IMR-90 (cell line): ENCODE results near the gene ACSL4. TPM values are rescaled to one million over a fixed set of nuclear protein-coding genes. Genes with fewer than 3 reads are reported as not detected.

ENCODE experiments used
- ATAC-seq: fragments of 200-7000 bp; cut with Tn5 transposase; 2 replicates; pipeline ENCODE4 v1.9.1; 2020; ENCODE audit warnings: low read depth, mild to moderate bottlenecking, moderate library complexity
- BruUV-seq: library from RNA; stranded (reverse); fragments of 400-500 nt; replicated peaks from 2 replicates; lab custom pipeline; 2021; lab: Mats Ljungman, UMichigan
- CTCF ChIA-PET: fragments of 300-600 bp; formaldehyde crosslinking; extraction: SDS; loops from one replicate; lab custom pipeline; 2021; ENCODE audit warnings: antibody characterized with exemption; lab: Yijun Ruan, JAX
- POLR2A ChIA-PET: fragments of 300-600 bp; sonication (Branson Sonifier 250); formaldehyde crosslinking; loops from one replicate; lab custom pipeline; 2022; ENCODE audit warnings: antibody characterized with exemption; ENCODE audit not compliant: unreplicated experiment; lab: Charles Lee
- DNase-seq: peaks from one replicate; pipeline ENCODE4 v3.0.0; 2013
- H2AFZ ChIP-seq: replicated peaks from 2 replicates; pipeline ENCODE3; 2013; ENCODE audit warnings: low read length, mild to moderate bottlenecking; ENCODE audit not compliant: poor library complexity
- H2AK5ac ChIP-seq: 2 replicates; pipeline ENCODE4 v1.6.1; 2013; ENCODE audit warnings: low read depth, low read length, inconsistent platforms
- H2AK9ac ChIP-seq: replicated peaks from 2 replicates; pipeline ENCODE3; 2013; ENCODE audit warnings: mild to moderate bottlenecking, low read depth, low read length, moderate library complexity; ENCODE audit not compliant: poor library complexity
- H2BK120ac ChIP-seq: 2 replicates; pipeline ENCODE4 v1.6.1; 2013; ENCODE audit warnings: low read depth, low read length, inconsistent platforms
- H2BK15ac ChIP-seq: 3 replicates; pipeline ENCODE4 v1.6.1; 2013; ENCODE audit warnings: low read depth, low read length, inconsistent platforms
- H2BK20ac ChIP-seq: 2 replicates; pipeline ENCODE4 v1.6.1; 2013; ENCODE audit warnings: low read depth, mild to moderate bottlenecking, inconsistent platforms, low read length, moderate library complexity
- H2BK5ac ChIP-seq: 2 replicates; pipeline ENCODE4 v1.6.1; 2013; ENCODE audit warnings: mild to moderate bottlenecking, low read depth, low read length, inconsistent platforms; ENCODE audit not compliant: poor library complexity, severe bottlenecking
- H3K14ac ChIP-seq: replicated peaks from 2 replicates; pipeline ENCODE4 v1.6.1; 2013; ENCODE audit warnings: low read depth, low read length, inconsistent platforms
- H3K18ac ChIP-seq: 2 replicates; pipeline ENCODE4 v1.6.1; 2013; ENCODE audit warnings: low read depth, low read length, control low read depth
- H3K23ac ChIP-seq: 2 replicates; pipeline ENCODE4 v1.6.1; 2013; ENCODE audit warnings: low read depth, low read length, inconsistent platforms
- H3K27ac ChIP-seq: 2 replicates; pipeline ENCODE4 v1.5.1; 2013; ENCODE audit warnings: mild to moderate bottlenecking, control low read depth, low read length; ENCODE audit not compliant: insufficient read depth
- H3K27me3 ChIP-seq: 2 replicates; pipeline ENCODE4 v1.6.1; 2013; ENCODE audit warnings: low read length; ENCODE audit not compliant: control insufficient read depth, insufficient read depth
- H3K36me3 ChIP-seq: 2 replicates; pipeline ENCODE4 v1.6.1; 2013; ENCODE audit warnings: low read length, mixed read lengths; ENCODE audit not compliant: control insufficient read depth, insufficient read depth
- H3K4ac ChIP-seq: 2 replicates; pipeline ENCODE4 v1.6.1; 2013; ENCODE audit warnings: low read depth, low read length, inconsistent platforms
- H3K4me1 ChIP-seq: 2 replicates; pipeline ENCODE4 v1.6.1; 2013; ENCODE audit warnings: low read length, mixed read lengths; ENCODE audit not compliant: control insufficient read depth, insufficient read depth
- H3K4me2 ChIP-seq: 2 replicates; pipeline ENCODE4 v1.6.1; 2013; ENCODE audit warnings: low read depth, mild to moderate bottlenecking, control low read depth, low read length, moderate library complexity
- H3K4me3 ChIP-seq: 2 replicates; pipeline ENCODE4 v1.5.1; 2013; ENCODE audit warnings: low read depth, mild to moderate bottlenecking, control low read depth, low read length, moderate library complexity; ENCODE audit not compliant: insufficient read depth
- H3K56ac ChIP-seq: 2 replicates; pipeline ENCODE4 v1.6.1; 2013; ENCODE audit warnings: low read length, inconsistent platforms; ENCODE audit not compliant: insufficient read depth; ENCODE audit errors: extremely low read depth
- H3K79me1 ChIP-seq, 2 experiments: 2 replicates each; pipeline ENCODE4 v1.6.1; 2013; ENCODE audit warnings: low read length in 2 of 2, inconsistent platforms in 1 of 2, low read depth in 1 of 2
- H3K9ac ChIP-seq: 2 replicates; pipeline ENCODE4 v1.6.1; 2013; ENCODE audit warnings: low read depth, low read length, control low read depth
- H3K9me1 ChIP-seq: 2 replicates; pipeline ENCODE4 v1.6.1; 2013; ENCODE audit warnings: low read length, inconsistent platforms; ENCODE audit not compliant: insufficient read depth
- H3K9me3 ChIP-seq: 2 replicates; pipeline ENCODE4 v1.6.1; 2013; ENCODE audit warnings: low read length; ENCODE audit not compliant: control insufficient read depth, insufficient read depth
- H4K20me1 ChIP-seq: 2 replicates; pipeline ENCODE4 v1.6.1; 2013; ENCODE audit warnings: low read length, inconsistent platforms; ENCODE audit not compliant: insufficient read depth
- H4K5ac ChIP-seq: 2 replicates; pipeline ENCODE4 v1.6.1; 2013; ENCODE audit warnings: mild to moderate bottlenecking, low read depth, low read length, control low read depth
- H4K8ac ChIP-seq, 2 experiments: 2 replicates each; pipeline ENCODE4 v1.6.1; 2013; ENCODE audit warnings: low read depth in 2 of 2, low read length in 2 of 2, control low read depth in 1 of 2, inconsistent platforms in 1 of 2
- H4K91ac ChIP-seq: 2 replicates; pipeline ENCODE4 v1.6.1; 2013; ENCODE audit warnings: low read depth, low read length, inconsistent platforms; ENCODE audit not compliant: insufficient read depth
- BHLHE40 ChIP-seq: fragments of 150-350 bp; IDR thresholded peaks from 2 replicates; pipeline ENCODE4 v1.6.1; 2016; ENCODE audit warnings: mild to moderate bottlenecking, low read depth, low read length
- CHD1 ChIP-seq: IDR thresholded peaks from 2 replicates; pipeline ENCODE4 v1.6.1; 2012; ENCODE audit warnings: low read depth, low read length, improper control_type of control experiment
- FOS ChIP-seq: fragments of 150-350 bp; IDR thresholded peaks from 2 replicates; pipeline ENCODE4 v1.6.1; 2016; ENCODE audit warnings: low read depth, low read length
- MAFK ChIP-seq: IDR thresholded peaks from 2 replicates; pipeline ENCODE4 v1.6.1; 2012; ENCODE audit warnings: low read depth, low read length, improper control_type of control experiment
- MAZ ChIP-seq: IDR thresholded peaks from 2 replicates; pipeline ENCODE4 v1.6.1; 2012; ENCODE audit warnings: low read depth, mild to moderate bottlenecking, low read length, improper control_type of control experiment, moderate library complexity, borderline replicate concordance
- NFE2L2 ChIP-seq: fragments of 150-350 bp; IDR thresholded peaks from 2 replicates; pipeline ENCODE4 v1.6.1; 2016; ENCODE audit warnings: low read depth, mild to moderate bottlenecking, low read length
- POLR2A ChIP-seq: IDR thresholded peaks from 2 replicates; pipeline ENCODE4 v1.6.1; 2012; ENCODE audit warnings: mild to moderate bottlenecking, low read depth, low read length
- RFX5 ChIP-seq: IDR thresholded peaks from 2 replicates; pipeline ENCODE4 v1.8.0; 2012; ENCODE audit warnings: low read depth, mild to moderate bottlenecking, low read length, moderate library complexity
- SMC3 ChIP-seq: fragments of 150-350 bp; IDR thresholded peaks from 2 replicates; pipeline ENCODE4 v1.6.1; 2016; ENCODE audit warnings: low read depth, mild to moderate bottlenecking, antibody characterized with exemption, low read length, moderate library complexity
- WGBS, 2 experiments: methylation state at CpG; one replicate each; pipeline versions ENCODE4 v1.1.5 to v1.1.7; 2013; ENCODE audit warnings: missing lambda C conversion rate in 2 of 2; ENCODE audit not compliant: insufficient read length in 1 of 2; ENCODE audit errors: extremely low coverage in 2 of 2; 5-methylcytosine and 5-hydroxymethylcytosine counted together
- dilution Hi-C: fragments of 300-500 bp; cut with HindIII; formaldehyde crosslinking; loops from one replicate; pipeline ENCODE4 v1.14.3; 2018; ENCODE audit warnings: low sequenced_read_pairs; ENCODE audit not compliant: unreplicated experiment
- in situ Hi-C: fragments of 300-500 bp; cut with MboI; formaldehyde crosslinking; loops from 3 replicates; pipeline ENCODE4 v1.14.3; 2019; ENCODE audit warnings: low sequenced_read_pairs, inconsistent platforms, mixed read lengths
- intact Hi-C: fragments of 100-400 bp; cut with micrococcal nuclease; formaldehyde crosslinking; loops from 2 replicates; pipeline ENCODE4 v1.10.0; 2022
- polyA plus RNA-seq, 3 experiments: library from polyadenylated mRNA; depleted of rRNA; stranded (reverse); fragments of >200 nt; gene quantifications; 2 replicates each; pipeline ENCODE4 v1.2.3, GENCODE V29; 2012; ENCODE audit warnings: low replicate concordance in 1 of 3
- total RNA-seq: library from RNA; depleted of rRNA; stranded (reverse); fragments of >200 nt; gene quantifications from 2 replicates; pipeline ENCODE4 v1.2.3, GENCODE V29; 2012
- TF ChIP-seq, protein P1 (sequence below): conservative IDR thresholded peaks from 2 replicates; pipeline ENCODE4 v1.5.1; 2012; ENCODE audit warnings: mild to moderate bottlenecking, low read depth, low read length, improper control_type of control experiment
- TF ChIP-seq, protein P2 (sequence below): fragments of 150-350 bp; IDR thresholded peaks from 2 replicates; pipeline ENCODE4 v1.6.1; 2016; ENCODE audit warnings: low read depth, mild to moderate bottlenecking, low read length, moderate library complexity, borderline replicate concordance

Gene ACSL4
- total and polyA plus RNA-seq, 2 of the 4 experiments (the other 2 are of a cell fraction): 29.6 to 59.7 TPM

DNA sequence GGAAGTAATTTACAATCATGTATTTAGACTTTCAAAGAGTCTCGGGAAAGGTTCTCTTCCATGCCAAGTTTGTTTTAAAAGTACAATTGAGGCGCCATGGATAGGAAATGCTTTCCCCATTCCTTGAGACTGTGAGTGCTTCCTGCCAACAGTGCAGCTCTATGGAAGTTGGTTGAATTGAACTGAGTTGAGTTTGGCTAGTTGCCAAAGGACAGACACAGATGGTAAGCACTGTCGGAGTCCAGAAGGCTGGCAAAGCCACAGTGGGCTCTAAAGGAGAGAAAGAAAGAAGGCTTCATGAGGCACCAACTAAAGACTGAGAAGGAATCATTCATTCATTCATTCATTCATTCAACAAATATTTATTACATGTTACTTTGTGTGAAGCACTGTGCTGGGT, 103.7 kb downstream of the ACSL4 start:
- Histone ChIP-seq H2AK9ac (no peak overlapping the region), H3K9me3 (no peaks in the 10 kb centered on the region), H4K91ac (no peak overlapping the region), H3K14ac (no peak overlapping the region), H3K27ac (no peak overlapping the region), H2BK20ac (no peak overlapping the region), H4K8ac (no peak overlapping the region), H3K56ac (no peak overlapping the region), H3K27me3 (no peaks in the 10 kb centered on the region; the same call in 1 of the 2 replicates), H3K4me3 (no peak overlapping the region), H3K9me1 (no peaks in the 10 kb centered on the region), H3K4ac (no peak overlapping the region), H3K4me2 (no peak overlapping the region), H3K36me3 (no peaks in the 10 kb centered on the region), H3K79me1 (no peaks in the 10 kb centered on the region), H2AFZ (no peak overlapping the region), H2AK5ac (no peak overlapping the region), H3K18ac (no peak overlapping the region), H3K23ac (no peak overlapping the region), H4K5ac (no peak overlapping the region), H2BK5ac (no peak overlapping the region), H2BK120ac (no peak overlapping the region), H2BK15ac (no peak overlapping the region), H3K9ac (no peak overlapping the region), H3K4me1 (no peaks in the 10 kb centered on the region), H4K20me1 (no peaks in the 10 kb centered on the region)
- POLR2A ChIA-PET: no interaction called here
- ATAC-seq: no peak
- dilution Hi-C loops (no loop called here), intact Hi-C loops (no loop called here), in situ Hi-C loops (no loop called here)
- CTCF ChIA-PET: no interaction called here
- no peak for TF ChIP-seq FOS
- TF ChIP-seq CHD1: no peak
- no peak for TF ChIP-seq MAZ
- TF ChIP-seq MAFK: no peak
- TF ChIP-seq RFX5: no peak
- TF ChIP-seq SMC3: no peak
- TF ChIP-seq, protein P1, sequence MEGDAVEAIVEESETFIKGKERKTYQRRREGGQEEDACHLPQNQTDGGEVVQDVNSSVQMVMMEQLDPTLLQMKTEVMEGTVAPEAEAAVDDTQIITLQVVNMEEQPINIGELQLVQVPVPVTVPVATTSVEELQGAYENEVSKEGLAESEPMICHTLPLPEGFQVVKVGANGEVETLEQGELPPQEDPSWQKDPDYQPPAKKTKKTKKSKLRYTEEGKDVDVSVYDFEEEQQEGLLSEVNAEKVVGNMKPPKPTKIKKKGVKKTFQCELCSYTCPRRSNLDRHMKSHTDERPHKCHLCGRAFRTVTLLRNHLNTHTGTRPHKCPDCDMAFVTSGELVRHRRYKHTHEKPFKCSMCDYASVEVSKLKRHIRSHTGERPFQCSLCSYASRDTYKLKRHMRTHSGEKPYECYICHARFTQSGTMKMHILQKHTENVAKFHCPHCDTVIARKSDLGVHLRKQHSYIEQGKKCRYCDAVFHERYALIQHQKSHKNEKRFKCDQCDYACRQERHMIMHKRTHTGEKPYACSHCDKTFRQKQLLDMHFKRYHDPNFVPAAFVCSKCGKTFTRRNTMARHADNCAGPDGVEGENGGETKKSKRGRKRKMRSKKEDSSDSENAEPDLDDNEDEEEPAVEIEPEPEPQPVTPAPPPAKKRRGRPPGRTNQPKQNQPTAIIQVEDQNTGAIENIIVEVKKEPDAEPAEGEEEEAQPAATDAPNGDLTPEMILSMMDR: no peak
- no peak for TF ChIP-seq NFE2L2
- TF ChIP-seq POLR2A: no peak
- no peak for TF ChIP-seq BHLHE40
- TF ChIP-seq, protein P2, sequence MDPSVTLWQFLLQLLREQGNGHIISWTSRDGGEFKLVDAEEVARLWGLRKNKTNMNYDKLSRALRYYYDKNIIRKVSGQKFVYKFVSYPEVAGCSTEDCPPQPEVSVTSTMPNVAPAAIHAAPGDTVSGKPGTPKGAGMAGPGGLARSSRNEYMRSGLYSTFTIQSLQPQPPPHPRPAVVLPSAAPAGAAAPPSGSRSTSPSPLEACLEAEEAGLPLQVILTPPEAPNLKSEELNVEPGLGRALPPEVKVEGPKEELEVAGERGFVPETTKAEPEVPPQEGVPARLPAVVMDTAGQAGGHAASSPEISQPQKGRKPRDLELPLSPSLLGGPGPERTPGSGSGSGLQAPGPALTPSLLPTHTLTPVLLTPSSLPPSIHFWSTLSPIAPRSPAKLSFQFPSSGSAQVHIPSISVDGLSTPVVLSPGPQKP: no peak
- no TSS peak for BruUV-seq
- WGBS, 2 experiments: 0% methylated on average over 1 of the region's 3 CpGs; no CpG with 5 or more reads in 1 of the 2 experiments
- no peak for DNase-seq
